Measurements from ENCODE around the gene PAK3.

The PAK3 gene

GRCh38 chrX:111260451-111260850, 164.5 kb downstream of the PAK3 start:
- no peak for DNase-seq (ENCODE audit: low read depth in 2 of 2)

DNA sequence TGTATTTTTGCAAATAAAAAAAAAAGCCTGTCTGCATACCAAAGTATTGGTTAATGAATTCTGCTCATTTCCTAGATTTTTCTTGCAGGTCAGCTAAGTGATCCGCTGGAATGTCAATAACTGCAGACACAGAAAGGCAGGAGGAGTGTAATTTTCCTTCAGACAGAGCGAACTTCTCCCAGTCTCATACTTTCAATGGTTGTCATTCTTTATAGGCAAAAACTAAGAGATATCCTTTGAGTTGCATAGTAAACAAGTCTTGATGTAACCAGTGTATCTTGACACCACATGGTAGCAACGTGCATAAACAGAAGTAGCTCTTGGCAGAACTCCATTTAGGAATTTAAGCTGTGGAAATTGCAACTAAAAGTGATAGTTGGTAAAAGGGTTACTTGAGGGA, 166.1 kb downstream of the PAK3 start:
- no peak for DNase-seq (ENCODE audit: low read depth in 2 of 2)

- DNase-seq (ENCODE audit: low read depth in 2 of 2): no peak
Observed at GRCh38 chrX:111264385-111264784, 168.4 kb downstream of the PAK3 start.

DNA sequence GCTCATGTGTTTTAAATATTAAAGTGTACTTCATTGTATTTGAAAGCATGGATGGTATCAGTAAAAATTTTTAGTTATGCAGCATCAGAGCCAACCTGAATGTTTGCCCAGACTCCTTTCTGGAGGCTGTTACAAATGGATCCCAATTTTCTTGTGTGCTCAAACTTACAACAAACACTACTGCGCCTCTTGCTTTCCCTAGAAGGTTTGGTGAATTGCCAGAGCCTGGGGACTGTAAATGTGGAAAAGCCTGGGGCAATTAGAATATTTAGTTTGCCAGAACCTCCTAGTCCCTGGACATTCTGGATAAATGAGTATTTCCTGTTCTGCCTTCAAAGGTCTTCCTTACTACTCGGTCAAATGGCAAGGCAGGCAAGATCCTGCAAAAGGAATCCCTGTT, 169.5 kb downstream of the PAK3 start:
- no peak for DNase-seq (ENCODE audit: low read depth in 2 of 2)

GRCh38 chrX:111268506-111268905, 172.5 kb downstream of the PAK3 start:
- no peak for DNase-seq (ENCODE audit: low read depth in 2 of 2)

DNA sequence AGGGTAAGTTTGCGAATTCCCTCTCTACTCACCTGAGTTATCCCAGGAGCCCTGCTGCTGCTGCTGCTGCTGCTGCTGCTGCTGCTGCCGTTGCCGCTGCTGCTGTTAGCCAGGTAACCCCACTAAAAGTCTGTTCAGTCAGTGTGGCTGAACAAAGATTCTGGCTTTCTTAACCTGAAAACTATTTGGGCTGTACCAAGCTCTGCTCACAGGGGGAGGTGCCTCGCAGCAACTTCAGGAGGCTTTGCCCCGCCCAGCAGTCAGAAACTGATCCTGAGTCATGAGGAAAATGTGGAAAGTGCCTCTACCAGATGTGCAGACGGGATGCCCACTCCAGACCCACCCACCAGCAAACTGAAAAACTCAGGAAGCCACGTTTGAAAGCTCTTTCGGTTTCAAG, 174.3 kb downstream of the PAK3 start, which contains the start of gene CAPN6:
CAPN6 (minus strand) TSS at position 145 of the 400 bp plus-strand sequence. CDS start 6,547 bp downstream, outside the sequence.
- no peak for DNase-seq (ENCODE audit: low read depth in 2 of 2)

All from stimulated activated CD4-positive, alpha-beta T cell treated with anti-CD3 and anti-CD28 coated beads, Interleukin-15, amount 100 ng/mL, for 48 hours (primary cell).